Placental pericyte (primary cell): Measurements from ENCODE around the gene OR2H1. TPM values are rescaled to one million over a fixed set of nuclear protein-coding genes. Genes with fewer than 3 reads are reported as not detected.

Experiments used
- total RNA-seq: library from RNA; depleted of rRNA; stranded (reverse); fragments of >200 nt; gene quantifications from 2 replicates; pipeline ENCODE4 v1.2.3, GENCODE V29; 2012

OR2H1 gene
- total RNA-seq = not detected in 2 replicates

DNA sequence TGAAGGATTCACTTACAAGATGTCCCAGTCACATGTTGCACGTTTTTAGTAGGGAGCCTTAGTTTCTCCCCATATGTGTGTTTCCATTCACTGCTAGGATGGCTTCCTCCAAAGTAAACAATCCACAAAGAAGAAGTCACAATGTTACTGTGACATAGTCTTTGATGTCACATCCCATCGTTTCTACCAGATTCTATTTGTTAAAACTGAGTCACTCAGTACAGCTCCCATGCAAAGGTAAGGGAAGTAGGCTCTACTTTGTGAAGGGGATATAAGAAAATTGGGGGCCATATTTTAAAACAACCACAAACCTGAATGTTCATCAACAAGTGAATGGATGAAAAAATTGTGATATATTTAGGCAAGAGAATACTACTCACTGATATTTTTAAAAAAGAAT is at the start of gene OR2H1, which contains the start of gene OR11A1:
OR2H1 (plus strand) TSS at position 185 of the 400 bp plus-strand sequence. CDS start 4,615 bp downstream, outside the sequence.
OR11A1 (minus strand) TSS at position 101 of the 400 bp plus-strand sequence. CDS start 29,430 bp downstream, outside the sequence.

DNA sequence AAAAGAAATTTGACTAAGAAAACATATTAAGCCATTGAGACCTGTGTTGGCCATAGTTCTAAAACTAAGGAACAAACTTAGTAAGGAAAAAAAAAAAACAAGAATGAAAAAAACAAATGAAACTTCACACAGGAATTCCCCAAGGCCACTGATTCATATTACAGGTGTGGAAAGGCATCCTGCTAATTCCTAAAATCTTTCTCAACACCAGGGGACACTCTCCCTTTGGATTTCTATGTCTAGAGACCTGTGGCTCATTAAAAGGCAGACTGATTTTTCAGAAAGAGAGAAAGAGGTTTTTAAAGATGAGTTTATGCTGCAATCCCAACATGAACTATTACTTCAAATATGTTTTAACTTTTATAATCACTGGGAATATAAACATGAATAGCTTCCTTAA is 42.4 kb upstream of the OR2H1 start, which contains the start of gene OR12D1:
OR12D1 (plus strand) TSS at position 341 of the 400 bp plus-strand sequence.

DNA sequence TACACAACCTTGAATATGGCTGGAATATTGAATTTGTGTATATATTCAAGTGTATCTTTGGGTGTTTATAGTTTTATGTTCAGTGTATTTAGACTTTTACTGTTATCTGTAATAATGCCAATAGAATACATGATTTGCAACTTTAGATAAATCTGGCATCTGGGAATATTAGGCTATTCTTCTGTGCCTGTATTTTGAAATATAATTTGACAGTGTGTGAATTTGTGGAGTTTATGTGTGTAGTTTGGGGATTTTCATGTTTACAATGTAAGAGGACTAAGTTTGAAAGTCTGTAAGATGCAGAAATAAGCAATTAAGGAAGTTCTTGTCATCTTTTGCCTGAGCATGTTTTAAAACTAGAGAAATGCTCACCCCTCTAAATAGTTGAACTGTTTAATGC is 17.9 kb upstream of the OR2H1 start, which contains the start of gene OR10C1:
OR10C1 (plus strand) TSS at position 301 of the 400 bp plus-strand sequence. CDS start 710 bp downstream, outside the sequence.

DNA sequence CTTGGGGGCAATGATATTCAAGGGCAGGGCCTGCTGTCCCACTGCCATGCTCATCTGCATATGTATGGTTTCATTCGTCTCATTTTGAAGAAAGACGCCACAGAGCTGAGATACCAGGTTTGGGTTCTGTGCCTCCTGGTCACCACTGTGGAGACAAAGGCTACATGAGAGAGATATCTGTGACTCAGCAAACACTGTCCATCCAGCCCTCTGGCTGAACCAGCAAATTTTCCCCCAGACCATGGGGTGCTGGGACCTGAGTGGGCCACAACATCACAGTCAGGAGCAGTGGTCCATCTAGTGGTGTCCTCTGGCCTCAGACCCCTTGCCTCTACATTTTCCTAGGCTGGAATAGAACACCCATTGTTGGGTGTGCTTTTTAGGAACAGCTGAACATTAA is 30.7 kb downstream of the OR2H1 start, which contains the start of gene MAS1L:
MAS1L (minus strand) TSS at position 297 of the 400 bp plus-strand sequence; CDS start at position 243, 54 bp downstream.

Other genes with a start within 250 kb of the OR2H1 start
- not detected in 2 replicates for gene OR14J1, start 155.5 kb upstream of the OR2H1 start, total RNA-seq
- not detected in 2 replicates for gene OR5V1, start 88.3 kb upstream of the OR2H1 start, total RNA-seq
- gene OR12D3, start 81.9 kb upstream of the OR2H1 start, total RNA-seq = not detected in 2 replicates
- not detected in 2 replicates for gene OR12D2, start 61.5 kb upstream of the OR2H1 start, total RNA-seq
- not detected in 2 replicates for gene OR12D1, start 42.2 kb upstream of the OR2H1 start, total RNA-seq
- gene OR10C1, start 17.8 kb upstream of the OR2H1 start, total RNA-seq = not detected in 2 replicates
- not detected in 2 replicates for gene OR11A1, start 84 bp upstream of the OR2H1 start, total RNA-seq
- gene MAS1L, start 30.8 kb downstream of the OR2H1 start, total RNA-seq = not detected in 2 replicates
- gene UBD, start 102.6 kb downstream of the OR2H1 start, total RNA-seq = not detected in 2 replicates
- gene OR2H2, start 128.0 kb downstream of the OR2H1 start, total RNA-seq = not detected in 2 replicates
- gene GABBR1, start 176.0 kb downstream of the OR2H1 start, total RNA-seq = 6.3 and 13.9 TPM in 2 replicates
- gene MOG, start 199.9 kb downstream of the OR2H1 start, total RNA-seq = not detected in 2 replicates
- gene ZFP57, start 224.0 kb downstream of the OR2H1 start, total RNA-seq = not detected in 2 replicates